SJCRH30 (cell line): Measurements from ENCODE around the gene ARHGAP21. TPM values are rescaled to one million over a fixed set of nuclear protein-coding genes. Genes with fewer than 3 reads are reported as not detected.

Experiments
- DNase-seq, 2 experiments: peaks; one replicate each; pipeline ENCODE4 v3.0.0-alpha.2; 2015 to 2020
- H3K27ac ChIP-seq: fragments of 250-450 bp; sonication (Bioruptor Pico); 2 replicates; pipeline ENCODE4 v1.5.1; 2020; ENCODE audit warnings: mild to moderate bottlenecking, moderate library complexity
- H3K27me3 ChIP-seq: fragments of 250-450 bp; sonication (Bioruptor Pico); 2 replicates; pipeline ENCODE4 v1.5.1; 2020; ENCODE audit warnings: mild to moderate bottlenecking, moderate library complexity
- H3K36me3 ChIP-seq: fragments of 250-450 bp; sonication (Bioruptor Pico); 2 replicates; pipeline ENCODE4 v1.5.1; 2020; ENCODE audit warnings: mild to moderate bottlenecking, moderate library complexity
- H3K4me1 ChIP-seq: fragments of 250-450 bp; sonication (Bioruptor Pico); 2 replicates; pipeline ENCODE4 v1.5.1; 2020; ENCODE audit warnings: mild to moderate bottlenecking, moderate library complexity
- H3K4me3 ChIP-seq: fragments of 250-450 bp; sonication (Bioruptor Pico); 2 replicates; pipeline ENCODE4 v1.5.1; 2020; ENCODE audit warnings: mild to moderate bottlenecking, moderate library complexity
- H3K9me3 ChIP-seq: fragments of 250-450 bp; sonication (Bioruptor Pico); replicated peaks from 2 replicates; pipeline ENCODE4 v1.5.1; 2020; ENCODE audit warnings: mild to moderate bottlenecking, moderate library complexity
- total RNA-seq: library from RNA; depleted of rRNA; stranded (reverse); fragments of >200 nt; shearing (Covaris generic); gene quantifications from 2 replicates; pipeline ENCODE4 v1.2.3, GENCODE V29; 2014

ARHGAP21 gene
- total RNA-seq, 1 experiment from 2014 or later = 48.7 TPM

- no peak for DNase-seq
- H3K9me3 ChIP-seq = no peaks in the 10 kb centered on the region
- no peak overlapping the region for H3K27ac ChIP-seq
- no peak overlapping the region for H3K4me3 ChIP-seq
- H3K36me3 ChIP-seq = no peaks in the 10 kb centered on the region; the same call in 1 of the 2 replicates
- peaks cover 18% of the 10 kb centered on the region for H3K4me1 ChIP-seq
- no peaks in the 10 kb centered on the region for H3K27me3 ChIP-seq
Observed at GRCh38 chr10:24715246-24715769, 8.4 kb downstream of the ARHGAP21 start.

- Histone ChIP-seq H3K4me1 (no peaks in the 10 kb centered on the region), H3K36me3 (no peaks in the 10 kb centered on the region; the same call in 1 of the 2 replicates), H3K27ac (no peak overlapping the region), H3K9me3 (no peaks in the 10 kb centered on the region), H3K4me3 (no peak overlapping the region), H3K27me3 (no peaks in the 10 kb centered on the region)
- DNase-seq = no peak
Observed at GRCh38 chr10:24713086-24713485, 10.6 kb downstream of the ARHGAP21 start.

- H3K36me3 ChIP-seq = no peaks in the 10 kb centered on the region; the same call in 1 of the 2 replicates
- H3K27me3 ChIP-seq = no peaks in the 10 kb centered on the region
- no peaks in the 10 kb centered on the region for H3K4me1 ChIP-seq
- H3K4me3 ChIP-seq = no peak overlapping the region
- H3K27ac ChIP-seq = no peak overlapping the region
- no peaks in the 10 kb centered on the region for H3K9me3 ChIP-seq
- no peak for DNase-seq
Observed at GRCh38 chr10:24711465-24711864, 12.2 kb downstream of the ARHGAP21 start.

- Histone ChIP-seq H3K27me3 (no peaks in the 10 kb centered on the region), H3K4me1 (no peaks in the 10 kb centered on the region), H3K4me3 (no peak overlapping the region), H3K9me3 (no peaks in the 10 kb centered on the region), H3K27ac (no peak overlapping the region), H3K36me3 (no peaks in the 10 kb centered on the region)
- DNase-seq = no peak
Observed at GRCh38 chr10:24708081-24708480, 15.6 kb downstream of the ARHGAP21 start.

GRCh38 chr10:24707445-24707844 is 16.2 kb downstream of the ARHGAP21 start:
- Histone ChIP-seq H3K9me3 (no peaks in the 10 kb centered on the region), H3K36me3 (no peaks in the 10 kb centered on the region), H3K27me3 (no peaks in the 10 kb centered on the region), H3K4me3 (no peak overlapping the region), H3K4me1 (no peaks in the 10 kb centered on the region), H3K27ac (no peak overlapping the region)
- DNase-seq = no peak

- H3K9me3 ChIP-seq = no peaks in the 10 kb centered on the region
- no peak overlapping the region for H3K4me3 ChIP-seq
- no peak overlapping the region for H3K27ac ChIP-seq
- no peaks in the 10 kb centered on the region for H3K36me3 ChIP-seq
- H3K27me3 ChIP-seq = no peaks in the 10 kb centered on the region
- no peaks in the 10 kb centered on the region for H3K4me1 ChIP-seq
- peak in 1 of 2 experiments; percentile 24 for DNase-seq
Observed at GRCh38 chr10:24706479-24707118, 17.1 kb downstream of the ARHGAP21 start.

- no peak for DNase-seq
- H3K27me3 ChIP-seq = no peaks in the 10 kb centered on the region
- H3K4me1 ChIP-seq = no peaks in the 10 kb centered on the region
Observed at GRCh38 chr10:24703700-24704099, 20.0 kb downstream of the ARHGAP21 start.

GRCh38 chr10:24701447-24701846 is 22.2 kb downstream of the ARHGAP21 start:
- Histone ChIP-seq H3K27me3 (no peaks in the 10 kb centered on the region), H3K36me3 (0 out of 2 replicates have a peak, but pooled peaks cover 2% of the 10 kb centered on the region), H3K9me3 (no peaks in the 10 kb centered on the region), H3K4me1 (no peaks in the 10 kb centered on the region), H3K27ac (no peak overlapping the region), H3K4me3 (no peak overlapping the region)
- DNase-seq = no peak

More at GRCh38 chr10:24703700-24704099, 20.0 kb downstream of the ARHGAP21 start:
- H3K4me3 ChIP-seq = no peak overlapping the region
- H3K9me3 ChIP-seq = no peaks in the 10 kb centered on the region
- no peak overlapping the region for H3K27ac ChIP-seq
- H3K36me3 ChIP-seq = no peaks in the 10 kb centered on the region

- H3K27ac ChIP-seq = no peak overlapping the region
- H3K27me3 ChIP-seq = no peaks in the 10 kb centered on the region
- no peaks in the 10 kb centered on the region for H3K4me1 ChIP-seq
- no peak for DNase-seq
- no peaks in the 10 kb centered on the region for H3K9me3 ChIP-seq
- no peak overlapping the region for H3K4me3 ChIP-seq
- H3K36me3 ChIP-seq = 0 out of 2 replicates have a peak, but pooled peaks cover 2% of the 10 kb centered on the region
Observed at GRCh38 chr10:24700948-24701347, 22.7 kb downstream of the ARHGAP21 start.

GRCh38 chr10:24698270-24698669 is 25.4 kb downstream of the ARHGAP21 start:
- no peaks in the 10 kb centered on the region for H3K27me3 ChIP-seq
- no peak overlapping the region for H3K4me3 ChIP-seq
- H3K4me1 ChIP-seq = no peaks in the 10 kb centered on the region
- 0 out of 2 replicates have a peak, but pooled peaks cover 2% of the 10 kb centered on the region for H3K36me3 ChIP-seq
- H3K9me3 ChIP-seq = no peaks in the 10 kb centered on the region
- DNase-seq = no peak
- no peak overlapping the region for H3K27ac ChIP-seq

- no peak overlapping the region for H3K27ac ChIP-seq
Observed at GRCh38 chr10:24697080-24697479, 26.6 kb downstream of the ARHGAP21 start.

GRCh38 chr10:24695452-24695851 is 28.2 kb downstream of the ARHGAP21 start:
- H3K36me3 ChIP-seq = 0 out of 2 replicates have a peak, but pooled peaks cover 2% of the 10 kb centered on the region
- DNase-seq = peak in 1 of 2 experiments; percentile 25
- H3K9me3 ChIP-seq = no peaks in the 10 kb centered on the region
- H3K4me3 ChIP-seq = no peak overlapping the region
- H3K4me1 ChIP-seq = no peaks in the 10 kb centered on the region
- no peak overlapping the region for H3K27ac ChIP-seq
- no peaks in the 10 kb centered on the region for H3K27me3 ChIP-seq

More at GRCh38 chr10:24697080-24697479, 26.6 kb downstream of the ARHGAP21 start:
- Histone ChIP-seq H3K9me3 (no peaks in the 10 kb centered on the region), H3K27me3 (no peaks in the 10 kb centered on the region), H3K4me3 (no peak overlapping the region), H3K36me3 (0 out of 2 replicates have a peak, but pooled peaks cover 2% of the 10 kb centered on the region), H3K4me1 (no peaks in the 10 kb centered on the region)
- DNase-seq = no peak

- H3K36me3 ChIP-seq = 0 out of 2 replicates have a peak, but pooled peaks cover 2% of the 10 kb centered on the region
- H3K4me1 ChIP-seq = no peaks in the 10 kb centered on the region
- DNase-seq = no peak
- H3K4me3 ChIP-seq = no peak overlapping the region
- H3K27ac ChIP-seq = no peak overlapping the region
- no peaks in the 10 kb centered on the region for H3K9me3 ChIP-seq
- no peaks in the 10 kb centered on the region for H3K27me3 ChIP-seq
Observed at GRCh38 chr10:24694086-24694485, 29.6 kb downstream of the ARHGAP21 start.

- DNase-seq = no peak
Observed at GRCh38 chr10:24690961-24691512, 32.6 kb downstream of the ARHGAP21 start.

GRCh38 chr10:24685958-24686540 is 37.6 kb downstream of the ARHGAP21 start:
- Histone ChIP-seq H3K9me3 (no peaks in the 10 kb centered on the region), H3K27ac (no peak overlapping the region), H3K4me3 (no peak overlapping the region), H3K27me3 (no peaks in the 10 kb centered on the region), H3K4me1 (no peaks in the 10 kb centered on the region), H3K36me3 (no peaks in the 10 kb centered on the region)
- peak; percentile 18 to 33 for DNase-seq

More at GRCh38 chr10:24690961-24691512, 32.6 kb downstream of the ARHGAP21 start:
- no peaks in the 10 kb centered on the region for H3K4me1 ChIP-seq
- H3K27me3 ChIP-seq = no peaks in the 10 kb centered on the region
- H3K36me3 ChIP-seq = no peaks in the 10 kb centered on the region
- no peaks in the 10 kb centered on the region for H3K9me3 ChIP-seq
- H3K27ac ChIP-seq = no peak overlapping the region
- no peak overlapping the region for H3K4me3 ChIP-seq
